ENCODE measurements around the gene TRIM67.
"Not testable (repeated sequence)": the region's sequence is repeated elsewhere in the genome, so short reads cannot be mapped to it uniquely, and the experiment has no call there.

TRIM67 gene

GRCh38 chr1:231203259-231204057 is 41.6 kb downstream of the TRIM67 start:
- no peak for DNase-seq (ENCODE audit: low read depth in 2 of 2)

DNA sequence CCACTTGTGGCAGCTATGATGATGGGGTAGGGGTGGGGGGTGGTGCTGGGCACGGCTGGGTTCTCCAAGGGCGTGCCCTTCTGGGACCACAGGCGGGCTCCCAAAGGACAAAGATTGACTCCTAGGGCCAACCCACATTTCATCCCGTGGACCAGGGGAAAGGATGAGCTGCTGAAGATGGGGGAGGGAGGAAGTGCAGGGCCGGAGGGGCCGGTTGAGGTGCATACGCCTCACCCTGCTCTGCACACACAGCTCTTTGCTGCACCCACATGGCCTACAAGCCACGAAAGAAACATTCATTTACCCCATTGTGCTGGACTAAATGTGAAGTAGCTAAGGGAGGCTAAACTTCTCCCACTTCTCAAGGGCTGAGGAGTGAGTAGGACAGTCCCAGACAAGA is 45.0 kb downstream of the TRIM67 start:
- no peak for DNase-seq (ENCODE audit: low read depth in 2 of 2)

GRCh38 chr1:231207437-231207836 is 45.6 kb downstream of the TRIM67 start:
- no peak for DNase-seq (ENCODE audit: low read depth in 2 of 2)

GRCh38 chr1:231208980-231209379 is 47.1 kb downstream of the TRIM67 start:
- no peak for DNase-seq (ENCODE audit: low read depth in 2 of 2)

GRCh38 chr1:231209531-231209930 is 47.7 kb downstream of the TRIM67 start:
- no peak for DNase-seq (ENCODE audit: low read depth in 2 of 2)

GRCh38 chr1:231210126-231210525 is 48.3 kb downstream of the TRIM67 start:
- no peak for DNase-seq (ENCODE audit: low read depth in 2 of 2)

- peak; percentile 9 to 24 for DNase-seq (ENCODE audit: low read depth in 2 of 2)
Measured at GRCh38 chr1:231211005-231211857, 49.4 kb downstream of the TRIM67 start.

- not testable (repeated sequence) for DNase-seq (ENCODE audit: low read depth in 2 of 2)
Measured at GRCh38 chr1:231212301-231212700, 50.4 kb downstream of the TRIM67 start.

DNA sequence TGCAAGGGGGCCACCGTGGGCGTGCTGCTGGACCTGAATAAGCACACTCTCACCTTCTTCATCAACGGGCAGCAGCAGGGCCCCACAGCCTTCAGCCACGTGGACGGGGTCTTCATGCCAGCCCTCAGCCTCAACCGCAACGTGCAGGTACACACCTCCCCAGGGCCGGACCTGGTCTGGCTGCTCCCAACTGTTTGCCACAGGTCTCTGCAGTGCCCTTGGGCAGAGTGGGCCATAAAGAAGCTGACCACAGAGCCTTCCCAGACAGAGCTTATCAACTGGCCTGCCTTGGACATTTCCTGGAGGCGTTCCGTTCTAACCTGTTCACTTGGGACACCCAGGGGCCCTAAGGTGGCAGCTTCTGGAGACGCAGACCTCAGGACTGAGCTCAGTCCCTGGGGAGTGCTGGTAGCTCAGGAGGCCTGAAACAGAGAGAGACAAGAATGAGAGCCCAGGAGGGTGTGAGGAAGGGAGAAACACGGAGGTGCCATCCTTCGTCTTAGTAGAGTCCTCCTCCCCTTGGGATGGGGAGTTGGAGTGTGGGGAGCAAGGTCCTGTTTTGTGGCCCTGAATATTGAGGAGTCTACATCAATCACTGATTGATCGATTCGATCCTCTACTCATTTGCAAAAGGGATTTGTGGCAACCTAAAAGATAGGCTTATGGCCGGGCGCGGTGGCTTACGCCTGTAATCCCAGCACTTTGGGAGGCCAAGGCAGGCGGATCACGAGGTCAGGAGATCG is 52.1 kb downstream of the TRIM67 start:
- no peak for DNase-seq (ENCODE audit: low read depth in 2 of 2)

- no peak for DNase-seq (ENCODE audit: low read depth in 2 of 2)
Measured at GRCh38 chr1:231214918-231215680, 53.2 kb downstream of the TRIM67 start.

- DNase-seq (ENCODE audit: low read depth in 2 of 2): no peak
Measured at GRCh38 chr1:231215681-231216385, 54.0 kb downstream of the TRIM67 start.

GRCh38 chr1:231216498-231216897 is 54.6 kb downstream of the TRIM67 start:
- DNase-seq (ENCODE audit: low read depth in 2 of 2): no peak

DNA sequence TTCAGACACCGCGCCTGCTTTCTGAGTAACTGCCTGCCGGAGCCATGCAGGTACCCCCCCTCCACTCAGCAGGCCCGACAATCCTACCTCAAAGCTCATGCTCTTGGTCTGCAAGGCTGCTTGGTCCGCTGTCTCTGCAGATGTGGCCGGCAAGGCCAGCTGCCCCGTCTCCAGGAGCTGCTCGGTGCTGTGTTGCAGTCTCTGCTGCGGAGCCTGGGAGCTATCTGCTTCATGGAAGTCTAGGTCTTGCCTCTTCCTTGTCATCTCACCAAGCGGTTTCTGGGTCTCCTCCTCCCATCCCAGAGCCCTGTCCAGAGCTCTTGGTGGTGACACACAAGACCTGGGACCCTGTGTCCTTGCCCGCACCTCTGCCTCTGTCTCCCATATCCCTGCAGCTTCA is 55.2 kb downstream of the TRIM67 start:
- DNase-seq (ENCODE audit: low read depth in 2 of 2): no peak

GRCh38 chr1:231218078-231218477 is 56.2 kb downstream of the TRIM67 start:
- no peak for DNase-seq (ENCODE audit: low read depth in 2 of 2)

- DNase-seq (ENCODE audit: low read depth in 2 of 2): no peak
Measured at GRCh38 chr1:231219422-231220401, 57.9 kb downstream of the TRIM67 start.

GRCh38 chr1:231220801-231221200 is 58.9 kb downstream of the TRIM67 start:
- DNase-seq (ENCODE audit: low read depth in 2 of 2): no peak

GRCh38 chr1:231226156-231226555 is 64.3 kb downstream of the TRIM67 start:
- DNase-seq (ENCODE audit: low read depth in 2 of 2): no peak

DNA sequence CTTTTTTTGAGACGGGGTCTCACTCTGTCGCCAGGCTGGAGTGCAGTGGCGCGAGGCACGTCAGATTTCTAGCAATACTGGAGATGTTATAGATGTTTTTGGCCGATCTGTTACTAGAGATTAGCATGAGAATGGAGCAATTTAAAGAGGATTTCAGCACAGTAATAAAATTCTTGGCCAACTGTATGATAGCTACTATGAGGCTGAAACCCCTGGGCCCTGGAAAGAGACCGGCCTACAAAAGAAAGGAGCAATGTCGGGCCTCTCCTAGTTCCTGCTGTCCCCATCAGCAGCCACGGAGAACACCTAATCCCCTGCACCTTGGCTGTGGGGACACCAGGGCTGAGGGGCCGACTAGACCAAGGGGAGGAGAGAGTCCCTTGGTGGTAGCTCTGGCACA is 69.7 kb downstream of the TRIM67 start:
- DNase-seq (ENCODE audit: low read depth in 2 of 2): no peak

DNA sequence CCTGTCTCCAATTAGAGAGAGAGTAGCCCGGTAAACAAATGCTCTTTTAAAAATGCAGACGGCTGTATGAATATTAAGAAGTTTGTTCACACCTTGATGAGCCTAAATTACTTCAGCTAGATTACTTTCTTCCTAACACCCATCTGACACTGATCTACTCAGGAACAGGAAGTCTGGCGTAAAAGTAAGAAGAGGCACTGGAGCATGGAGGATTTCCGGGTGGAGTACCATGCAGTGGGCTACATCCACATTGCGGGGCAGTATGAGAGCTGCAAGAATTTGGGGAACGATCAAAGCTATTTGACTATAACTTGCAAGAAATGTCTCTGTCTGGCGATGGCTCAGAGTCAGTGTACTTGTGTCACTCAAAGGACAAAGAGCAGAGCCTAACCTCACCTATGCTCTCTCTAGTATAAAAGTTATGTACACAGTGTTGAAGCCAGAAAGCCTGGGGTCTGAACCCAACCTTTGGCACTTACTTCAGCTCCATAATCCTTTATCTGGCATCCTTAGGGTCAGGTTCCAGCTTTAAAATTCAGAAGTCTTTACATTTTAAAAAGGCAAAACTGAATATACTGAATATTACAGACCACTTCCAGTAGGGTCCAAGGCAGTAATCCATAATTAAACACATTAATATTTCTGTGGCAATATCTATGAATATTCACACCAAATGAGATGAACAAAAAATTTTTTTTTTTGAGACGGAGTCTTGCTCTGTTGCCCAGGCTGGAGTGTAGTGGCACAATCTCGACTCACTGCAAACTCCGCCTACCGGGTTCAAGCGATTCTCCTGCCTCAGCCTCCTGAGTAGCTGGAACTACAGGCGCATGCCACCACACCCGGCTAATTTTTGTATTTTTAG is 71.2 kb downstream of the TRIM67 start:
- DNase-seq (ENCODE audit: low read depth in 2 of 2): no peak
